ENCODE data around the gene ACSF2.
A peak's percentile ranks its signal among the peaks of the same experiment; 100 is the strongest.

The ACSF2 gene

GRCh38 chr17:50508573-50509460 is 82.8 kb downstream of the ACSF2 start:
- Histone ChIP-seq H3K27ac (ENCODE audit: low read depth in 2 of 2, low read length in 2 of 2) (peak overlapping the region; percentile 65), H3K4me3 (ENCODE audit: low read length in 2 of 2) (peak overlapping the region; percentile 59 to 62), H3K36me3 (ENCODE audit: control insufficient read depth in 2 of 2, insufficient read depth in 2 of 2, low read length in 2 of 2) (no peaks in the 10 kb centered on the region), H3K9me3 (ENCODE audit: control insufficient read depth in 2 of 2, low read length in 2 of 2) (no peaks in the 10 kb centered on the region), H3K4me1 (ENCODE audit: control insufficient read depth in 2 of 2, insufficient read depth in 2 of 2, low read length in 2 of 2) (peaks cover 23 to 29% of the 10 kb centered on the region in 2 donors), H3K27me3 (ENCODE audit: control insufficient read depth in 2 of 2, insufficient read depth in 2 of 2, low read length in 2 of 2) (no peaks in the 10 kb centered on the region), H3K9ac (ENCODE audit: low read depth in 1 of 2, low read length in 2 of 2) (peak overlapping the region; percentile 52 to 76)

GRCh38 chr17:50511058-50511457 is 85.0 kb downstream of the ACSF2 start:
- no peak overlapping the region for H3K4me3 ChIP-seq (ENCODE audit: low read length in 2 of 2)
- no peak overlapping the region for H3K9ac ChIP-seq (ENCODE audit: low read depth in 1 of 2, low read length in 2 of 2)
- H3K36me3 ChIP-seq (ENCODE audit: control insufficient read depth in 2 of 2, insufficient read depth in 2 of 2, low read length in 2 of 2): no peaks in the 10 kb centered on the region
- H3K9me3 ChIP-seq (ENCODE audit: control insufficient read depth in 2 of 2, low read length in 2 of 2): no peaks in the 10 kb centered on the region
- no peak overlapping the region for H3K27ac ChIP-seq (ENCODE audit: low read depth in 2 of 2, low read length in 2 of 2)
- H3K4me1 ChIP-seq (ENCODE audit: control insufficient read depth in 2 of 2, insufficient read depth in 2 of 2, low read length in 2 of 2): peaks cover 11 to 14% of the 10 kb centered on the region in 2 donors
- H3K27me3 ChIP-seq (ENCODE audit: control insufficient read depth in 2 of 2, insufficient read depth in 2 of 2, low read length in 2 of 2): no peaks in the 10 kb centered on the region

- no peaks in the 10 kb centered on the region for H3K36me3 ChIP-seq (ENCODE audit: control insufficient read depth in 2 of 2, insufficient read depth in 2 of 2, low read length in 2 of 2)
- peaks cover 13 to 19% of the 10 kb centered on the region in 2 donors for H3K4me1 ChIP-seq (ENCODE audit: control insufficient read depth in 2 of 2, insufficient read depth in 2 of 2, low read length in 2 of 2)
- no peak overlapping the region for H3K4me3 ChIP-seq (ENCODE audit: low read length in 2 of 2)
- H3K27ac ChIP-seq (ENCODE audit: low read depth in 2 of 2, low read length in 2 of 2): no peak overlapping the region
- H3K9ac ChIP-seq (ENCODE audit: low read depth in 1 of 2, low read length in 2 of 2): no peak overlapping the region
- no peaks in the 10 kb centered on the region for H3K9me3 ChIP-seq (ENCODE audit: control insufficient read depth in 2 of 2, low read length in 2 of 2)
- H3K27me3 ChIP-seq (ENCODE audit: control insufficient read depth in 2 of 2, insufficient read depth in 2 of 2, low read length in 2 of 2): no peaks in the 10 kb centered on the region
These were observed 87.5 kb downstream of the ACSF2 start for GRCh38 chr17:50513495-50513894.

GRCh38 chr17:50514388-50514787 is 88.4 kb downstream of the ACSF2 start:
- no peak overlapping the region for H3K27ac ChIP-seq (ENCODE audit: low read depth in 2 of 2, low read length in 2 of 2)
- H3K36me3 ChIP-seq (ENCODE audit: control insufficient read depth in 2 of 2, insufficient read depth in 2 of 2, low read length in 2 of 2): no peaks in the 10 kb centered on the region
- H3K27me3 ChIP-seq (ENCODE audit: control insufficient read depth in 2 of 2, insufficient read depth in 2 of 2, low read length in 2 of 2): no peaks in the 10 kb centered on the region
- no peak overlapping the region for H3K4me3 ChIP-seq (ENCODE audit: low read length in 2 of 2)
- H3K4me1 ChIP-seq (ENCODE audit: control insufficient read depth in 2 of 2, insufficient read depth in 2 of 2, low read length in 2 of 2): peaks cover 7 to 13% of the 10 kb centered on the region in 2 donors
- no peak overlapping the region for H3K9ac ChIP-seq (ENCODE audit: low read depth in 1 of 2, low read length in 2 of 2)
- H3K9me3 ChIP-seq (ENCODE audit: control insufficient read depth in 2 of 2, low read length in 2 of 2): no peaks in the 10 kb centered on the region

GRCh38 chr17:50514936-50515702 is 89.1 kb downstream of the ACSF2 start:
- Histone ChIP-seq H3K36me3 (ENCODE audit: control insufficient read depth in 2 of 2, insufficient read depth in 2 of 2, low read length in 2 of 2) (no peaks in the 10 kb centered on the region), H3K9me3 (ENCODE audit: control insufficient read depth in 2 of 2, low read length in 2 of 2) (no peaks in the 10 kb centered on the region), H3K9ac (ENCODE audit: low read depth in 1 of 2, low read length in 2 of 2) (no peak overlapping the region), H3K27ac (ENCODE audit: low read depth in 2 of 2, low read length in 2 of 2) (no peak overlapping the region), H3K4me3 (ENCODE audit: low read length in 2 of 2) (no peak overlapping the region), H3K4me1 (ENCODE audit: control insufficient read depth in 2 of 2, insufficient read depth in 2 of 2, low read length in 2 of 2) (peaks cover 7 to 13% of the 10 kb centered on the region in 2 donors), H3K27me3 (ENCODE audit: control insufficient read depth in 2 of 2, insufficient read depth in 2 of 2, low read length in 2 of 2) (no peaks in the 10 kb centered on the region)

GRCh38 chr17:50517011-50517410 is 91.0 kb downstream of the ACSF2 start:
- Histone ChIP-seq H3K9me3 (ENCODE audit: control insufficient read depth in 2 of 2, low read length in 2 of 2) (no peaks in the 10 kb centered on the region), H3K9ac (ENCODE audit: low read depth in 1 of 2, low read length in 2 of 2) (no peak overlapping the region), H3K27me3 (ENCODE audit: control insufficient read depth in 2 of 2, insufficient read depth in 2 of 2, low read length in 2 of 2) (no peaks in the 10 kb centered on the region), H3K4me1 (ENCODE audit: control insufficient read depth in 2 of 2, insufficient read depth in 2 of 2, low read length in 2 of 2) (peaks cover 7 to 13% of the 10 kb centered on the region in 2 donors), H3K4me3 (ENCODE audit: low read length in 2 of 2) (no peak overlapping the region), H3K27ac (ENCODE audit: low read depth in 2 of 2, low read length in 2 of 2) (peak overlapping the region; percentile 37 to 57), H3K36me3 (ENCODE audit: control insufficient read depth in 2 of 2, insufficient read depth in 2 of 2, low read length in 2 of 2) (no peaks in the 10 kb centered on the region)

GRCh38 chr17:50517504-50518383 is 91.7 kb downstream of the ACSF2 start:
- Histone ChIP-seq H3K9me3 (ENCODE audit: control insufficient read depth in 2 of 2, low read length in 2 of 2) (no peaks in the 10 kb centered on the region), H3K9ac (ENCODE audit: low read depth in 1 of 2, low read length in 2 of 2) (no peak overlapping the region), H3K27me3 (ENCODE audit: control insufficient read depth in 2 of 2, insufficient read depth in 2 of 2, low read length in 2 of 2) (no peaks in the 10 kb centered on the region), H3K36me3 (ENCODE audit: control insufficient read depth in 2 of 2, insufficient read depth in 2 of 2, low read length in 2 of 2) (no peaks in the 10 kb centered on the region), H3K4me3 (ENCODE audit: low read length in 2 of 2) (no peak overlapping the region), H3K27ac (ENCODE audit: low read depth in 2 of 2, low read length in 2 of 2) (peak overlapping the region; percentile 37 to 65), H3K4me1 (ENCODE audit: control insufficient read depth in 2 of 2, insufficient read depth in 2 of 2, low read length in 2 of 2) (peaks cover 4 to 7% of the 10 kb centered on the region in 2 donors)

GRCh38 chr17:50518384-50519023 is 92.5 kb downstream of the ACSF2 start:
- Histone ChIP-seq H3K9me3 (ENCODE audit: control insufficient read depth in 2 of 2, low read length in 2 of 2) (no peaks in the 10 kb centered on the region), H3K36me3 (ENCODE audit: control insufficient read depth in 2 of 2, insufficient read depth in 2 of 2, low read length in 2 of 2) (no peaks in the 10 kb centered on the region), H3K27ac (ENCODE audit: low read depth in 2 of 2, low read length in 2 of 2) (peak overlapping the region; percentile 2 to 65), H3K4me3 (ENCODE audit: low read length in 2 of 2) (no peak overlapping the region), H3K9ac (ENCODE audit: low read depth in 1 of 2, low read length in 2 of 2) (peak overlapping the region; percentile 12 to 14), H3K4me1 (ENCODE audit: control insufficient read depth in 2 of 2, insufficient read depth in 2 of 2, low read length in 2 of 2) (peaks cover 4 to 7% of the 10 kb centered on the region in 2 donors), H3K27me3 (ENCODE audit: control insufficient read depth in 2 of 2, insufficient read depth in 2 of 2, low read length in 2 of 2) (no peaks in the 10 kb centered on the region)

GRCh38 chr17:50519141-50519834 is 93.3 kb downstream of the ACSF2 start:
- peaks cover 4 to 7% of the 10 kb centered on the region in 2 donors for H3K4me1 ChIP-seq (ENCODE audit: control insufficient read depth in 2 of 2, insufficient read depth in 2 of 2, low read length in 2 of 2)
- H3K27ac ChIP-seq (ENCODE audit: low read depth in 2 of 2, low read length in 2 of 2): no peak overlapping the region
- H3K36me3 ChIP-seq (ENCODE audit: control insufficient read depth in 2 of 2, insufficient read depth in 2 of 2, low read length in 2 of 2): no peaks in the 10 kb centered on the region
- no peaks in the 10 kb centered on the region for H3K9me3 ChIP-seq (ENCODE audit: control insufficient read depth in 2 of 2, low read length in 2 of 2)
- H3K9ac ChIP-seq (ENCODE audit: low read depth in 1 of 2, low read length in 2 of 2): no peak overlapping the region
- H3K27me3 ChIP-seq (ENCODE audit: control insufficient read depth in 2 of 2, insufficient read depth in 2 of 2, low read length in 2 of 2): no peaks in the 10 kb centered on the region
- H3K4me3 ChIP-seq (ENCODE audit: low read length in 2 of 2): no peak overlapping the region

Data from mucosa of rectum (tissue), 2 donors.